Neural cell (in vitro differentiated cells): ENCODE data around the gene DOCK9.

Experiments
- EZH2 ChIP-seq: fragments of 200-600, 300-800 bp; shearing (Covaris generic), sonication (generic); IDR thresholded peaks from 2 replicates; pipeline ENCODE4 v1.6.1; 2014; ENCODE audit warnings: antibody characterized with exemption, low read length, borderline replicate concordance, mild to moderate bottlenecking; ENCODE audit not compliant: insufficient read depth, poor library complexity, severe bottlenecking
- MXI1 ChIP-seq: fragments of 450-650 bp; conservative IDR thresholded peaks from 2 replicates; pipeline ENCODE4 v1.6.1; 2014; ENCODE audit warnings: antibody characterized with exemption, mild to moderate bottlenecking; ENCODE audit not compliant: poor library complexity, severe bottlenecking
- POLR2AphosphoS5 ChIP-seq: IDR thresholded peaks from 2 replicates; pipeline ENCODE4 v1.6.1; 2012
- SMC3 ChIP-seq: fragments of 450-650 bp; conservative IDR thresholded peaks from 2 replicates; pipeline ENCODE4 v1.6.1; 2014; ENCODE audit warnings: antibody characterized with exemption, mild to moderate bottlenecking, moderate library complexity; ENCODE audit not compliant: poor library complexity
- TF ChIP-seq, protein P1 (sequence below): IDR thresholded peaks from 2 replicates; pipeline ENCODE4 v1.6.1; 2012; ENCODE audit warnings: borderline replicate concordance
- TF ChIP-seq, protein P2 (sequence below): fragments of 450-650 bp; IDR thresholded peaks from 2 replicates; pipeline ENCODE4 v1.5.1; 2014; ENCODE audit warnings: antibody characterized with exemption, mild to moderate bottlenecking, moderate library complexity; ENCODE audit not compliant: poor library complexity, severe bottlenecking

DNA sequence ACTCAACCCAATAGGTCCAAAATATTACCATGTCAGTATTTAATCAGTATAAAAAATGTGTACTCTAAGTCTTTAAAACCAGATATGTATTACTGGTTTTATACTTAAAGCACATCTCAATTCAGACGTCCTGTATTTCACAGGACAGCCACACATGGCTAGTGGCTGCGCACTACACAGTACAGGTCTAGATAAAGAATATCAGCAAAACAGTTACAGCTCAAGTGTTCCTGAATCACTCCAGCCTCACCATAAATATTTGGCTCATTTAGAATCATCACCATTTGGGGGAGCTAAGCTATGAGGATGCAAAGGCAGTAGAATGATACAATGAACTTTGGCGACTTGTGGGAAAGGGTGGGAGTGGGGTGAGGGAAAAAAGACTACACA is 89.0 kb downstream of the DOCK9 start:
- TF ChIP-seq, protein P1, sequence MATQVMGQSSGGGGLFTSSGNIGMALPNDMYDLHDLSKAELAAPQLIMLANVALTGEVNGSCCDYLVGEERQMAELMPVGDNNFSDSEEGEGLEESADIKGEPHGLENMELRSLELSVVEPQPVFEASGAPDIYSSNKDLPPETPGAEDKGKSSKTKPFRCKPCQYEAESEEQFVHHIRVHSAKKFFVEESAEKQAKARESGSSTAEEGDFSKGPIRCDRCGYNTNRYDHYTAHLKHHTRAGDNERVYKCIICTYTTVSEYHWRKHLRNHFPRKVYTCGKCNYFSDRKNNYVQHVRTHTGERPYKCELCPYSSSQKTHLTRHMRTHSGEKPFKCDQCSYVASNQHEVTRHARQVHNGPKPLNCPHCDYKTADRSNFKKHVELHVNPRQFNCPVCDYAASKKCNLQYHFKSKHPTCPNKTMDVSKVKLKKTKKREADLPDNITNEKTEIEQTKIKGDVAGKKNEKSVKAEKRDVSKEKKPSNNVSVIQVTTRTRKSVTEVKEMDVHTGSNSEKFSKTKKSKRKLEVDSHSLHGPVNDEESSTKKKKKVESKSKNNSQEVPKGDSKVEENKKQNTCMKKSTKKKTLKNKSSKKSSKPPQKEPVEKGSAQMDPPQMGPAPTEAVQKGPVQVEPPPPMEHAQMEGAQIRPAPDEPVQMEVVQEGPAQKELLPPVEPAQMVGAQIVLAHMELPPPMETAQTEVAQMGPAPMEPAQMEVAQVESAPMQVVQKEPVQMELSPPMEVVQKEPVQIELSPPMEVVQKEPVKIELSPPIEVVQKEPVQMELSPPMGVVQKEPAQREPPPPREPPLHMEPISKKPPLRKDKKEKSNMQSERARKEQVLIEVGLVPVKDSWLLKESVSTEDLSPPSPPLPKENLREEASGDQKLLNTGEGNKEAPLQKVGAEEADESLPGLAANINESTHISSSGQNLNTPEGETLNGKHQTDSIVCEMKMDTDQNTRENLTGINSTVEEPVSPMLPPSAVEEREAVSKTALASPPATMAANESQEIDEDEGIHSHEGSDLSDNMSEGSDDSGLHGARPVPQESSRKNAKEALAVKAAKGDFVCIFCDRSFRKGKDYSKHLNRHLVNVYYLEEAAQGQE, result no peak
- TF ChIP-seq MXI1 (no peak), SMC3 (no peak), POLR2AphosphoS5 (no peak), EZH2 (no peak)
- TF ChIP-seq, protein P2, sequence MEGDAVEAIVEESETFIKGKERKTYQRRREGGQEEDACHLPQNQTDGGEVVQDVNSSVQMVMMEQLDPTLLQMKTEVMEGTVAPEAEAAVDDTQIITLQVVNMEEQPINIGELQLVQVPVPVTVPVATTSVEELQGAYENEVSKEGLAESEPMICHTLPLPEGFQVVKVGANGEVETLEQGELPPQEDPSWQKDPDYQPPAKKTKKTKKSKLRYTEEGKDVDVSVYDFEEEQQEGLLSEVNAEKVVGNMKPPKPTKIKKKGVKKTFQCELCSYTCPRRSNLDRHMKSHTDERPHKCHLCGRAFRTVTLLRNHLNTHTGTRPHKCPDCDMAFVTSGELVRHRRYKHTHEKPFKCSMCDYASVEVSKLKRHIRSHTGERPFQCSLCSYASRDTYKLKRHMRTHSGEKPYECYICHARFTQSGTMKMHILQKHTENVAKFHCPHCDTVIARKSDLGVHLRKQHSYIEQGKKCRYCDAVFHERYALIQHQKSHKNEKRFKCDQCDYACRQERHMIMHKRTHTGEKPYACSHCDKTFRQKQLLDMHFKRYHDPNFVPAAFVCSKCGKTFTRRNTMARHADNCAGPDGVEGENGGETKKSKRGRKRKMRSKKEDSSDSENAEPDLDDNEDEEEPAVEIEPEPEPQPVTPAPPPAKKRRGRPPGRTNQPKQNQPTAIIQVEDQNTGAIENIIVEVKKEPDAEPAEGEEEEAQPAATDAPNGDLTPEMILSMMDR, result no peak
